HG03159 (cell line): ENCODE results near the gene ABLIM2.

Experiments used
- ATAC-seq: cut with Tn5 transposase; IDR thresholded peaks from one replicate; pipeline ENCODE4 v1.9.1; 2021; ENCODE audit warnings: mild to moderate bottlenecking, moderate library complexity; ENCODE audit not compliant: unreplicated experiment

Gene ABLIM2

DNA sequence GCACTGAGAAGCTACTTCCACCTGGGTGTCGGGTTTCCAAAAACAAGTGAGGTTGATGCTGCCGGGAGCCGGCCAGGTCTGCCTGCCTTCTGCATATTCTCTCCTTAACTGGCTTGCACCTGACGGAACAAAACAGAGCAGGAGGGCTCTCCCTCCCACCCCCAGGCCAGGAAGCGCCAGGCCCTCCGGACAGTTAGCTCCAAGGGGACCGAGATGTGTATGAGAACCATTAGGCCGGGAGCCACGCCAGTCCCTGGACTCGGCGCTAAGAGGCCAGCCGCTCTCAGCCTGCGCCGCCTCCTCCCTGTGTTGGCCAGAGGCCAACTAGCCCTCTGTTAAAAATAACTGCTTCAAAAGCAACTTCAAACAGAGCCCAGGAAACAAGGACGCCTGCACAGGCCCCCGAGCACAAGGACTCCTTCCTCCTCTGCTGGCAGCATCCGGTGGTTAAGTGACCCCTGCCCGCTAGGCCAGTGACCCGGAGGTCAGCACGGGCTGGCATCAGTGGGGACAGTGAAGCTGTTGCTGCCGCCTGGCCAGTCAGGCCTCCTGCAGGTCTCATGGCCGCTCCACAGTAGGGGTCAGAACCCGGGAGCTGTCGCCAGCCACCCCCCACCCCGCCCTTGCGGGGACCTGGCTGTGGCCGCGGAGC is 107.9 kb downstream of the ABLIM2 start:
- ATAC-seq: no peak

DNA sequence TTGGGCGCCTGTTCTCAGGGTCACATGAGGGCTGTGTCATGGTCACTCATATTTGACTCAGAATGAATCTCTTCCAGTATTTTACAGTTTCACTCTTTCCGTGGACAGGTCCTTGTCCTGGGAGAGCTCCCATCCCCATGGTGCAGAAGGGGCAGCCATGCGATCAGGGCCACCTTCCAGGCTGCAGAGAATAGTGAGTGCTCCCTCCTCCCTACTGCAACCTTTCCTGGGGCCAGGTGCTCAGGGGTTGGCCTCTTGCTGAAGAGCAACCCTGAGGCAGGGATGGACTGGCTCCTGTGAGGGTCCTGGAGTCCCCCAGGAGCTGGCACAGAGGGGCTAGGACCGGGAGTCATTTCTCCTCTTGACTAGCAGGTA is 108.4 kb downstream of the ABLIM2 start:
- ATAC-seq: no peak

- no peak for ATAC-seq
Observed at GRCh38 chr4:8048856-8049676, 109.5 kb downstream of the ABLIM2 start.

- no peak for ATAC-seq
Observed at GRCh38 chr4:8047837-8048678, 110.6 kb downstream of the ABLIM2 start.

GRCh38 chr4:8046925-8047541 is 111.6 kb downstream of the ABLIM2 start:
- no peak for ATAC-seq

DNA sequence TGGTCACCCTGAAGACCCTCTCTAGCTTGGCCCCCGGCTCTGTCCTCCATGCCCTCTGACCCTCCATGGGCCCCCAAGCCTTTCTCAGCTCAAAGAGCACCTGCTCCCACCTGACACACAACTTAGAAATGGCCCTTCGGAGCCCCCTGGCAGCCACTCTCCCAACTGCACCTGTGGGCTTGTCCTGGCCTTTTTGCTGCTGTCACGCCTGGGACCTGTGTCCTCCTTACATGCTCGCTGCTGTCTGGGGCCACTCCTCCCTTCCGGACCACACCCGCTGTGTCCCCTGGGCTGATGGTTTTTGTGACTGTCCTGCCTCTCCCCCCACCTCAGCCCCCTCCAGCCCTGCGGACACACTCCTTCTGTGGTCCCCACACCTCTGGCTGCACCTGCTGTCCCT is 112.7 kb downstream of the ABLIM2 start:
- ATAC-seq: no peak

GRCh38 chr4:8044699-8045098 is 113.9 kb downstream of the ABLIM2 start:
- ATAC-seq: no peak

GRCh38 chr4:8044244-8044643 is 114.4 kb downstream of the ABLIM2 start:
- ATAC-seq: no peak

- no peak for ATAC-seq
Observed at GRCh38 chr4:8043596-8043995, 115.0 kb downstream of the ABLIM2 start.

DNA sequence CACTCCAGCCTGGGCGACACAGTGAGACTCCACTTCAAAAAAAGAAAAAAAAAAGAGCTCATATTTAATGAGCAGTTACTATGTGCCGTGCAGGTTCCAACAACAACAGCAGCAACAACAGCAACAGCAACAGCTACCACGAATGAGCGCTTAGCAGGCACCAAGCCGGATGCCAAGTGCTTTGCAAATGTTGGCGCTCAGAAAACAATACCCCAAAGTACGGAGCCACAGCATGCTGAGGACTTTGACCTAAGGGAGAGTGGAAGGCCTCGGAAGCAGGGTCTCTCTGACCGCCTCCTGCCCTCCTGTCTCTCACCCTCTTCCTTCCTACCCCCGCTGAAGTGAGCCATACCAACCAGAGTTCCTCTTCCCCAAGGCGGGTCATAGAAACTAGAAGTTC is 116.7 kb downstream of the ABLIM2 start:
- ATAC-seq: no peak

GRCh38 chr4:8041172-8041571 is 117.4 kb downstream of the ABLIM2 start:
- no peak for ATAC-seq

DNA sequence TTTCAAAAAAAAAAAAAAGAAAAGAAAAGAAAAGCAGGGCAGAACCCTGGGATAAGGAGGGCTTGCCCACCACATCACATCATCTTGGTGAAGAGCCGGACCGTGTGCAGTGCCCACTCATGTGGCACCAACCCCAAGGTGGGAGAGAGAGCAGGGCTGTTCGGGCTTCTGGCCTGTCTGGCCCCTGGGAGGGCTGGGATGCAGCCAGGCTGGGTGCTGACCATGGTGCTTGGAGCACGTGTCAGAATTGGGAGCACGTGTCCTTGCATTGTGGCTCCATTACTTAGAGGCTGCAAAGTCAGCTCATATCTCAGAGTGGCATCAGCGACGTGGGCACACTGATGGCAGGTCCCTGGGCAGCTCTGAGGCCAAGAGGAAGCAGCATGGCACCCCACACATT is 118.0 kb downstream of the ABLIM2 start:
- no peak for ATAC-seq

- ATAC-seq: no peak
Observed at GRCh38 chr4:8039853-8040252, 118.8 kb downstream of the ABLIM2 start.

DNA sequence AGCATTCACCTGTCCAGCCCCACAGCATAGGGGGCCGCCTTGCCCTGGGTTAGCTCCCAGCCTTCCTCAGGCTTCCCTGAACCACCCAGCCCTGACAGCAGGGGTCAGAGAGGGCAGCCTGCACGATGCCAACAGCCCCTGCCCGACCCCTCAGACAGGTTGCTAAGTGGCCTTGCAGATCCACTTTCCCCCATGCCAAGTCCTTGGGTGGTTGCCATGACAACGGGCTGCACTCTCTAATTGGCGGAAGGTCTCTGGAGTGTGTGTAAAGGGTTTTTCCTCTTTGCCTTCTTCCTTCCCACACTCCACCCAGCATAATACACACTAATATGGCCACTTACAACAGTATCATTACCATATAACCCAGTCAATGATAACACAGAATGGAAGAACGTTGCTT is 119.3 kb downstream of the ABLIM2 start:
- ATAC-seq: no peak

DNA sequence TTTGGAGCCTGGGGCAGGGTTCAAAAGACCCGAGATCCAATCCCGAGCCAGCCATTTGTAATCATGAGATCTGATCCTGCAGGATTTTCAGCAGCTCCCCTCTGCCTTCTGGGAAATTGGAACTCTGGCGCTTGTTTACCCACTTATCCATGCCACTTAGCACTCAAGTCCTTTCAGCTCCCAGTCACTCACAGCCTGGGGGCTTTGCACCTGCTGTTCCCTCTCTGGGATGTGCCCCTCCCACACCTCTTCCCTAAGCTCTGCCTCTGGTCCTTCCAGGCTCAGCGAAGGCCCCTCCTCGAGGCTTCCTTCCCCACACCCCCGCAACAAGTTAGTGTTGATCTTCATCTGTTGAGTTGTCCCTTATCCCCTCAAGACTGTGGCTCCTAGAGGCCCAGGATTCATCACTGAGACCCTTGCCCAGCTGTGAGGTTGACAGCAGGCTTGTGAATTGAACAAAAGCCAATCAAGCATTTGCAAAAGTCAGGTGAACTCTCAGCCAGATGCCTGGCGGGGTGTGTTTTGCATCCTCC is 119.8 kb downstream of the ABLIM2 start:
- no peak for ATAC-seq

- no peak for ATAC-seq
Observed at GRCh38 chr4:8038083-8038482, 120.5 kb downstream of the ABLIM2 start.

DNA sequence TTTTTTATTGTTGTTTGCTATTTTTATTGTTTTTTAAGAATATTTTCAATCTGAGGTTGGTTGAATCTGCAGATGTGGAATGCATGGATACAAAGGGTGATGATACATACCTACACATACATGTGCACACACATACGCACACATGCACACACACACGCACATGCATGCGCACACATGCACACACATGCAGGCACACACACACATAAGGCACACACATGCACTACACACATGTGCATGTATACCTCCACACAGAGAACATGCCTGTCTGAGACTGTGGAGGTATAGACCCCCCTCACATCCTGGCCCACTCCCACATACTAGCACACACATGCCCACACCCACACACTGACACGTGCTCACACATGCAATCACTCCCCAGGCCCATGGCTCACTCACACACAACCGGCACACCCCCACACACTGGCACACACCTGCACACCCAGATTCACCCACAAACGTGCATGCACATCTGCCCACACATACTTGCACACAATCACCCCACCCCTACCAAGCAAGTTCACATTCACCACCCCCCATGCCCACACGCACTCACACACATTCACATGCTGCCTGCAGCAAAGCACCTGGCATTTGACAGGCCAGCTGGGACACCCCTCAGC is 121.4 kb downstream of the ABLIM2 start:
- ATAC-seq: no peak

GRCh38 chr4:8035371-8035780 is 123.2 kb downstream of the ABLIM2 start:
- no peak for ATAC-seq

- ATAC-seq: no peak
Observed at GRCh38 chr4:8033829-8034528, 124.6 kb downstream of the ABLIM2 start.
